Keratinocyte (primary cell): ENCODE measurements around the gene TAF10. TPM values are rescaled to one million over a fixed set of nuclear protein-coding genes. Genes with fewer than 3 reads are reported as not detected.

ENCODE experiments used
- DNase-seq: peaks from one replicate; pipeline ENCODE4 v3.0.0-alpha.2; 2011; ENCODE audit warnings: low read depth, missing footprints, low spot score
- FAIRE-seq: peaks from 2 replicates; lab custom pipeline; 2011; peaks lifted over from hg19 to GRCh38; lab: Jason Lieb, UNC
- H2AFZ ChIP-seq: 2 replicates; pipeline ENCODE4 v1.6.0; 2012; ENCODE audit warnings: low read length, control low read depth, inconsistent platforms; ENCODE audit not compliant: control insufficient read depth
- H3K27ac ChIP-seq: 2 replicates; pipeline ENCODE4 v1.5.1; 2011; ENCODE audit warnings: low read length; ENCODE audit not compliant: control insufficient read depth, insufficient read depth
- H3K27me3 ChIP-seq: 3 replicates; pipeline ENCODE4 v1.6.0; 2011; ENCODE audit warnings: low read length; ENCODE audit not compliant: control insufficient read depth, insufficient read depth; ENCODE audit errors: extremely low read depth
- H3K36me3 ChIP-seq, 2 experiments: 2 replicates in 1 of 2; 3 replicates in 1 of 2; pipeline ENCODE4 v1.5.1; 2011; ENCODE audit warnings: low read length in 2 of 2, mild to moderate bottlenecking in 1 of 2; ENCODE audit not compliant: control insufficient read depth in 2 of 2, insufficient read depth in 2 of 2; ENCODE audit errors: extremely low read depth in 1 of 2
- H3K4me1 ChIP-seq: 3 replicates; pipeline ENCODE4 v1.5.1; 2011; ENCODE audit warnings: low read length; ENCODE audit not compliant: control insufficient read depth, insufficient read depth; ENCODE audit errors: extremely low read depth
- H3K4me2 ChIP-seq: 3 replicates; pipeline ENCODE4 v1.6.0; 2011; ENCODE audit warnings: low read depth, low read length; ENCODE audit not compliant: control insufficient read depth, insufficient read depth; ENCODE audit errors: extremely low read depth
- H3K4me3 ChIP-seq, 3 experiments: fragments of 200-600 bp in 1 of 3; sonication (generic) in 1 of 3; 2 replicates in 2 of 3; 3 replicates in 1 of 3; pipeline ENCODE4 v1.5.1; 2011 to 2016; ENCODE audit warnings: low read length in 3 of 3, mild to moderate bottlenecking in 3 of 3, control low read depth in 2 of 3, inconsistent platforms in 1 of 3, low read depth in 1 of 3, mixed read lengths in 1 of 3, mixed run types in 1 of 3, moderate library complexity in 1 of 3; ENCODE audit not compliant: control insufficient read depth in 2 of 3, insufficient read depth in 2 of 3; ENCODE audit errors: extremely low read depth in 1 of 3
- H3K79me2 ChIP-seq: 2 replicates; pipeline ENCODE4 v1.6.0; 2012; ENCODE audit warnings: low read length; ENCODE audit not compliant: control insufficient read depth, insufficient read depth
- H3K9ac ChIP-seq: 3 replicates; pipeline ENCODE4 v1.6.0; 2011; ENCODE audit warnings: low read length; ENCODE audit not compliant: control insufficient read depth, insufficient read depth; ENCODE audit errors: extremely low read depth
- H3K9me1 ChIP-seq: 3 replicates; pipeline ENCODE4 v1.6.0; 2011; ENCODE audit warnings: low read length; ENCODE audit not compliant: control insufficient read depth, insufficient read depth; ENCODE audit errors: extremely low read depth
- H3K9me3 ChIP-seq: 2 replicates; pipeline ENCODE4 v1.5.1; 2012; ENCODE audit warnings: low read depth, low read length; ENCODE audit not compliant: control insufficient read depth
- H4K20me1 ChIP-seq: 3 replicates; pipeline ENCODE4 v1.6.0; 2011; ENCODE audit warnings: low read length; ENCODE audit not compliant: control insufficient read depth, insufficient read depth; ENCODE audit errors: extremely low read depth
- CTCF ChIP-seq, 3 experiments: IDR thresholded peaks in 1 of 3; conservative IDR thresholded peaks in 1 of 3; optimal IDR thresholded peaks in 1 of 3; 2 replicates in 2 of 3; 3 replicates in 1 of 3; pipeline versions ENCODE3 to v1.5.1; 2011; ENCODE audit warnings: low read length in 3 of 3, mild to moderate bottlenecking in 3 of 3, moderate library complexity in 2 of 3, control low read depth in 1 of 3, inconsistent platforms in 1 of 3; ENCODE audit not compliant: insufficient read depth in 2 of 3; ENCODE audit errors: extremely low read depth in 1 of 3
- EZH2 ChIP-seq: IDR thresholded peaks from one replicate; pipeline ENCODE4 v1.6.1; 2012; ENCODE audit warnings: inconsistent platforms, mild to moderate bottlenecking, low read length, moderate library complexity
- dilution Hi-C: fragments of 300-500 bp; cut with MboI; formaldehyde crosslinking; loops from one replicate; pipeline ENCODE4 v1.7.0; 2020; ENCODE audit warnings: low sequenced_read_pairs; ENCODE audit not compliant: extremely low pct_ligation_motif_present
- polyA plus RNA-seq, 5 experiments: library from polyadenylated mRNA; depleted of rRNA in 3 of 5; stranded (reverse) in 3 of 5; stranded (forward) in 1 of 5; unstranded in 1 of 5; fragments of >200 nt; gene quantifications; 1 replicate in 1 of 5; 2 replicates in 3 of 5; 3 replicates in 1 of 5; pipeline versions ENCODE4 v1.2.1 to v1.2.3, GENCODE V29; 2011 to 2012; ENCODE audit warnings: missing spikeins in 2 of 5, low read depth in 1 of 5, low replicate concordance in 1 of 5

The TAF10 gene
- polyA plus RNA-seq, 1 donor (not counting 4 experiments of a cell fraction or from before 2014, with no cell fraction given), result 165 TPM

GRCh38 chr11:6614446-6614845 is 2.4 kb upstream of the TAF10 start:
- H3K4me3 ChIP-seq, result no peak overlapping the region
- H3K27ac ChIP-seq, result no peak overlapping the region
- dilution Hi-C loops, result no loop called here
- H3K9ac ChIP-seq, result no peak overlapping the region
- H4K20me1 ChIP-seq, result no peaks in the 10 kb centered on the region
- H3K4me2 ChIP-seq, result no peak overlapping the region
- TF ChIP-seq CTCF (optimal IDR thresholded peaks at IDR 0.05 in 1 of 3, IDR thresholded peaks at IDR 0.05 in 1 of 3, conservative IDR thresholded peaks at IDR 0.05 in 1 of 3; ENCODE audit: extremely low read depth in 1 of 3, insufficient read depth in 2 of 3, low read length in 3 of 3) (no peak), EZH2 (no peak)
- FAIRE-seq (no peak), DNase-seq (no peak)
- H3K36me3 ChIP-seq, result peaks cover 34 to 42% of the 10 kb centered on the region in 2 experiments
- H3K27me3 ChIP-seq, result no peaks in the 10 kb centered on the region
- no peak overlapping the region for H2AFZ ChIP-seq
- H3K4me1 ChIP-seq, result peaks cover 25% of the 10 kb centered on the region
- no peaks in the 10 kb centered on the region for H3K9me1 ChIP-seq
- peaks cover 17% of the 10 kb centered on the region for H3K79me2 ChIP-seq
- no peaks in the 10 kb centered on the region for H3K9me3 ChIP-seq

- Histone ChIP-seq H3K9me3 (no peaks in the 10 kb centered on the region), H3K4me3 (no peak overlapping the region), H3K9ac (no peak overlapping the region), H2AFZ (no peak overlapping the region), H3K36me3 (peaks cover 42 to 51% of the 10 kb centered on the region in 2 experiments), H4K20me1 (no peaks in the 10 kb centered on the region), H3K27me3 (no peaks in the 10 kb centered on the region), H3K27ac (peak overlapping the region; percentile 86), H3K9me1 (no peaks in the 10 kb centered on the region), H3K4me1 (peaks cover 24% of the 10 kb centered on the region), H3K79me2 (peaks cover 19% of the 10 kb centered on the region), H3K4me2 (no peak overlapping the region)
- FAIRE-seq, result no peak
- TF ChIP-seq CTCF (optimal IDR thresholded peaks at IDR 0.05 in 1 of 3, IDR thresholded peaks at IDR 0.05 in 1 of 3, conservative IDR thresholded peaks at IDR 0.05 in 1 of 3; ENCODE audit: extremely low read depth in 1 of 3, insufficient read depth in 2 of 3, low read length in 3 of 3), result no peak
- TF ChIP-seq EZH2, result no peak
- dilution Hi-C loops, result no loop called here
- no peak for DNase-seq
Observed at GRCh38 chr11:6613496-6613895, 1.5 kb upstream of the TAF10 start.
